HepG2 (cell line): ENCODE measurements around the gene C2orf78. TPM values are rescaled to one million over a fixed set of nuclear protein-coding genes. Genes with fewer than 3 reads are reported as not detected.

Experiments
- AKAP8 ChIP-seq: sonication (generic); formaldehyde crosslinking; IDR thresholded peaks from 2 replicates; pipeline ENCODE4 v1.5.1; 2020; ENCODE audit warnings: mild to moderate bottlenecking, missing genetic modification reagents
- CSRNP2 ChIP-seq: sonication (generic); formaldehyde crosslinking; conservative IDR thresholded peaks from 2 replicates; pipeline ENCODE4 v1.8.0; 2022; ENCODE audit warnings: low read depth, missing genetic modification reagents
- FOXK2 ChIP-seq: fragments of 450-650 bp; IDR thresholded peaks from 2 replicates; pipeline ENCODE4 v1.6.1; 2016
- GFI1 ChIP-seq: sonication (generic); formaldehyde crosslinking; IDR thresholded peaks from 2 replicates; pipeline ENCODE4 v1.5.0; 2020; ENCODE audit warnings: missing genetic modification reagents, mild to moderate bottlenecking, borderline replicate concordance
- HMG20A ChIP-seq: IDR thresholded peaks from 2 replicates; pipeline ENCODE4 v1.6.1; 2016; ENCODE audit warnings: borderline replicate concordance
- KLF9 ChIP-seq: IDR thresholded peaks from 2 replicates; pipeline ENCODE4 v1.6.1; 2016; ENCODE audit warnings: low read depth
- RBM39 ChIP-seq: fragments of 200-400 bp; formaldehyde crosslinking; IDR thresholded peaks from one replicate; pipeline ENCODE4 v1.6.1; 2018; ENCODE audit warnings: antibody characterized with exemption, mild to moderate bottlenecking, low read depth, low read length; ENCODE audit not compliant: poor library complexity, severe bottlenecking
- RELA ChIP-seq: sonication (generic); formaldehyde crosslinking; IDR thresholded peaks from 2 replicates; pipeline ENCODE4 v1.4.0; 2020; ENCODE audit warnings: missing genetic modification reagents
- SIX4 ChIP-seq: sonication (generic); formaldehyde crosslinking; IDR thresholded peaks from 2 replicates; pipeline ENCODE4 v1.4.0; 2020; ENCODE audit warnings: missing genetic modification reagents
- SOX13 ChIP-seq, 3 experiments: fragments of 450-650 bp in 1 of 3; sonication (generic) in 1 of 3; formaldehyde crosslinking in 1 of 3; IDR thresholded peaks in 2 of 3; conservative IDR thresholded peaks in 1 of 3; 2 replicates each; pipeline versions ENCODE4 v1.5.0 to v1.6.1; 2016 to 2020; ENCODE audit warnings: antibody characterized with exemption in 1 of 3, mild to moderate bottlenecking in 1 of 3, missing compliant biosample characterization in 1 of 3, missing genetic modification reagents in 1 of 3, moderate library complexity in 1 of 3
- SP140L ChIP-seq: sonication (generic); formaldehyde crosslinking; IDR thresholded peaks from 2 replicates; pipeline ENCODE4 v1.4.0; 2020; ENCODE audit warnings: missing genetic modification reagents, borderline replicate concordance
- THYN1 ChIP-seq: sonication (generic); formaldehyde crosslinking; IDR thresholded peaks from 2 replicates; pipeline ENCODE4 v1.8.1; 2023; ENCODE audit warnings: low read depth, mild to moderate bottlenecking, moderate library complexity, missing genetic modification reagents, borderline replicate concordance
- ZNF572 ChIP-seq: sonication (generic); formaldehyde crosslinking; IDR thresholded peaks from 2 replicates; pipeline ENCODE4 v1.5.1; 2020; ENCODE audit warnings: mild to moderate bottlenecking, missing genetic modification reagents
- ZNF704 ChIP-seq: sonication (generic); formaldehyde crosslinking; IDR thresholded peaks from 2 replicates; pipeline ENCODE4 v1.8.1; 2023; ENCODE audit warnings: mild to moderate bottlenecking, inconsistent platforms, moderate library complexity, missing genetic modification reagents, borderline replicate concordance
- polyA plus RNA-seq, 8 experiments: library from polyadenylated mRNA; depleted of rRNA in 3 of 8; stranded (reverse) in 7 of 8; unstranded in 1 of 8; fragments of >200 nt; fragmentation: Illumina TruSeq in 4 of 8; extraction: Trizol in 4 of 8; gene quantifications; 2 replicates each; pipeline versions ENCODE4 v1.2.1 to v1.2.3, GENCODE V29; 2011 to 2016; ENCODE audit warnings: low read depth in 4 of 8, missing spikeins in 1 of 8, mixed read lengths in 1 of 8; ENCODE audit not compliant: insufficient read depth in 1 of 8
- total RNA-seq, 5 experiments: library from RNA; depleted of rRNA; stranded (reverse); fragments of >200 nt; fragmentation: Illumina TruSeq; extraction: Trizol; gene quantifications; 2 replicates each; pipeline ENCODE4 v1.2.3, GENCODE V29; 2016; ENCODE audit warnings: low read depth in 1 of 5
- TF ChIP-seq, protein P1 (sequence below): sonication (generic); formaldehyde crosslinking; IDR thresholded peaks from 2 replicates; pipeline ENCODE4 v1.4.0; 2020; ENCODE audit warnings: mild to moderate bottlenecking, missing genetic modification reagents
- TF ChIP-seq, protein P2 (sequence below): sonication (generic); formaldehyde crosslinking; IDR thresholded peaks from 2 replicates; pipeline ENCODE4 v1.4.0; 2020; ENCODE audit warnings: low read depth, mild to moderate bottlenecking, missing genetic modification reagents
- TF ChIP-seq, protein P3 (sequence below): sonication (generic); formaldehyde crosslinking; IDR thresholded peaks from 2 replicates; pipeline ENCODE4 v1.4.0; 2020; ENCODE audit warnings: missing genetic modification reagents
- TF ChIP-seq, protein P4 (sequence below): IDR thresholded peaks from 2 replicates; pipeline ENCODE4 v1.6.1; 2016; ENCODE audit warnings: control low read depth

The C2orf78 gene
- total and polyA plus RNA-seq, 2 of the 13 experiments (the other 11 are each of a cell fraction or from before 2014, with no cell fraction given): not detected

GRCh38 chr2:73736855-73737779 is 46.9 kb upstream of the C2orf78 start, which contains the start of gene TPRKB (continued):
- 0 out of 2 replicates have a peak, but pooled peaks have one; percentile 64 for TF ChIP-seq AKAP8 (CRISPR knock-in tag)
- TF ChIP-seq, protein P1, sequence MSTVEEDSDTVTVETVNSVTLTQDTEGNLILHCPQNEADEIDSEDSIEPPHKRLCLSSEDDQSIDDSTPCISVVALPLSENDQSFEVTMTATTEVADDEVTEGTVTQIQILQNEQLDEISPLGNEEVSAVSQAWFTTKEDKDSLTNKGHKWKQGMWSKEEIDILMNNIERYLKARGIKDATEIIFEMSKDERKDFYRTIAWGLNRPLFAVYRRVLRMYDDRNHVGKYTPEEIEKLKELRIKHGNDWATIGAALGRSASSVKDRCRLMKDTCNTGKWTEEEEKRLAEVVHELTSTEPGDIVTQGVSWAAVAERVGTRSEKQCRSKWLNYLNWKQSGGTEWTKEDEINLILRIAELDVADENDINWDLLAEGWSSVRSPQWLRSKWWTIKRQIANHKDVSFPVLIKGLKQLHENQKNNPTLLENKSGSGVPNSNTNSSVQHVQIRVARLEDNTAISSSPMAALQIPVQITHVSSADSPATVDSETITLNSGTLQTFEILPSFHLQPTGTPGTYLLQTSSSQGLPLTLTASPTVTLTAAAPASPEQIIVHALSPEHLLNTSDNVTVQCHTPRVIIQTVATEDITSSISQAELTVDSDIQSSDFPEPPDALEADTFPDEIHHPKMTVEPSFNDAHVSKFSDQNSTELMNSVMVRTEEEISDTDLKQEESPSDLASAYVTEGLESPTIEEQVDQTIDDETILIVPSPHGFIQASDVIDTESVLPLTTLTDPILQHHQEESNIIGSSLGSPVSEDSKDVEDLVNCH (CRISPR knock-in tag): 0 out of 2 replicates have a peak, but pooled peaks have one; percentile 53
- no peak for TF ChIP-seq SP140L (CRISPR knock-in tag)
- TF ChIP-seq RBM39: peak; percentile 63
- no peak for TF ChIP-seq CSRNP2 (CRISPR knock-in tag)
- TF ChIP-seq, protein P2, sequence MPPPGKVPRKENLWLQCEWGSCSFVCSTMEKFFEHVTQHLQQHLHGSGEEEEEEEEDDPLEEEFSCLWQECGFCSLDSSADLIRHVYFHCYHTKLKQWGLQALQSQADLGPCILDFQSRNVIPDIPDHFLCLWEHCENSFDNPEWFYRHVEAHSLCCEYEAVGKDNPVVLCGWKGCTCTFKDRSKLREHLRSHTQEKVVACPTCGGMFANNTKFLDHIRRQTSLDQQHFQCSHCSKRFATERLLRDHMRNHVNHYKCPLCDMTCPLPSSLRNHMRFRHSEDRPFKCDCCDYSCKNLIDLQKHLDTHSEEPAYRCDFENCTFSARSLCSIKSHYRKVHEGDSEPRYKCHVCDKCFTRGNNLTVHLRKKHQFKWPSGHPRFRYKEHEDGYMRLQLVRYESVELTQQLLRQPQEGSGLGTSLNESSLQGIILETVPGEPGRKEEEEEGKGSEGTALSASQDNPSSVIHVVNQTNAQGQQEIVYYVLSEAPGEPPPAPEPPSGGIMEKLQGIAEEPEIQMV (CRISPR knock-in tag): peak; percentile 100
- TF ChIP-seq RELA (CRISPR knock-in tag): 0 out of 2 replicates have a peak, but pooled peaks have one; percentile 57
- TF ChIP-seq THYN1: no peak
- peak; percentile 13; the same call in 1 of the 2 replicates for TF ChIP-seq FOXK2
- no peak for TF ChIP-seq HMG20A (CRISPR knock-in tag)
- TF ChIP-seq ZNF572 (CRISPR knock-in tag): peak; percentile 94; the same call in 1 of the 2 replicates
- TF ChIP-seq, protein P3, sequence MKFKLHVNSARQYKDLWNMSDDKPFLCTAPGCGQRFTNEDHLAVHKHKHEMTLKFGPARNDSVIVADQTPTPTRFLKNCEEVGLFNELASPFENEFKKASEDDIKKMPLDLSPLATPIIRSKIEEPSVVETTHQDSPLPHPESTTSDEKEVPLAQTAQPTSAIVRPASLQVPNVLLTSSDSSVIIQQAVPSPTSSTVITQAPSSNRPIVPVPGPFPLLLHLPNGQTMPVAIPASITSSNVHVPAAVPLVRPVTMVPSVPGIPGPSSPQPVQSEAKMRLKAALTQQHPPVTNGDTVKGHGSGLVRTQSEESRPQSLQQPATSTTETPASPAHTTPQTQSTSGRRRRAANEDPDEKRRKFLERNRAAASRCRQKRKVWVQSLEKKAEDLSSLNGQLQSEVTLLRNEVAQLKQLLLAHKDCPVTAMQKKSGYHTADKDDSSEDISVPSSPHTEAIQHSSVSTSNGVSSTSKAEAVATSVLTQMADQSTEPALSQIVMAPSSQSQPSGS: peak; percentile 85
- no peak for TF ChIP-seq SOX13 (IDR thresholded peaks at IDR 0.05)
- no peak; a peak in 1 of 4 replicates for TF ChIP-seq SOX13 (CRISPR knock-in tag; conservative IDR thresholded peaks at IDR 0.05 in 1 of 2, IDR thresholded peaks at IDR 0.05 in 1 of 2)
- no peak for TF ChIP-seq ZNF704 (CRISPR knock-in tag)
- no peak; the same call in 1 of the 2 replicates for TF ChIP-seq GFI1
- 0 out of 2 replicates have a peak, but pooled peaks have one; percentile 19 for TF ChIP-seq SIX4
- no peak for TF ChIP-seq KLF9 (CRISPR knock-in tag)
- TF ChIP-seq, protein P4, sequence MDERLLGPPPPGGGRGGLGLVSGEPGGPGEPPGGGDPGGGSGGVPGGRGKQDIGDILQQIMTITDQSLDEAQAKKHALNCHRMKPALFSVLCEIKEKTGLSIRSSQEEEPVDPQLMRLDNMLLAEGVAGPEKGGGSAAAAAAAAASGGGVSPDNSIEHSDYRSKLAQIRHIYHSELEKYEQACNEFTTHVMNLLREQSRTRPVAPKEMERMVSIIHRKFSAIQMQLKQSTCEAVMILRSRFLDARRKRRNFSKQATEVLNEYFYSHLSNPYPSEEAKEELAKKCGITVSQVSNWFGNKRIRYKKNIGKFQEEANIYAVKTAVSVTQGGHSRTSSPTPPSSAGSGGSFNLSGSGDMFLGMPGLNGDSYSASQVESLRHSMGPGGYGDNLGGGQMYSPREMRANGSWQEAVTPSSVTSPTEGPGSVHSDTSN: no peak
